Left renal cortex interstitium (tissue), 4 donors: ENCODE measurements around the gene PLXNB2. TPM values are rescaled to one million over a fixed set of nuclear protein-coding genes. Genes with fewer than 3 reads are reported as not detected.

Source experiments
- DNase-seq, 4 donors: peaks; one replicate each; pipeline ENCODE4 v3.0.0-alpha.2; 2013; ENCODE audit warnings: low read depth in 4 of 4, low spot score in 2 of 4, missing footprints in 1 of 4
- polyA plus RNA-seq, 4 donors: library from polyadenylated mRNA; unstranded; fragments of 120-200 nt; gene quantifications; one replicate each; pipeline ENCODE4 v1.2.1, GENCODE V29; 2013; ENCODE audit not compliant: insufficient read length in 4 of 4

PLXNB2 gene
- polyA plus RNA-seq, 4 donors = 206 to 275 (median 234) TPM

GRCh38 chr22:50256258-50256862 is 51.1 kb downstream of the PLXNB2 start:
- no peak for DNase-seq

DNA sequence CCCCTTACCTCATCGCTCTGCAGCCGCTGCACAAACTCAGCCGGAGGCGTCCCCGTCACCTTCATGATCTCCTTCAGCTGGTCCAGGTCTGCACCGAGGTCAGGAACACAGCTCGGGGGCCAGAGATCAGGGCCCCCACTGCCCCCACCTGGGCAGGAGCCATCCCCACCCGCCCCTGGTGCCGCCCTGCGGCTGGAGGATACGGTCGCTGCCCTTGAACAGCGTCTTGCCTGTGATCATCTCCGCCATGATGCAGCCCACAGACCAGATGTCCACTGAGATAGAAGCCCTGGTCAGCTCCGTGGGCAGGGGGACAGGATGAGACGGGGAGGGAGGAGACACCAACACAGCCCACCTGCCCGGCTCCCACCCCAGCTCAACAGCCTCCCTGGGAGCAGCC is 51.8 kb downstream of the PLXNB2 start:
- DNase-seq = no peak

DNA sequence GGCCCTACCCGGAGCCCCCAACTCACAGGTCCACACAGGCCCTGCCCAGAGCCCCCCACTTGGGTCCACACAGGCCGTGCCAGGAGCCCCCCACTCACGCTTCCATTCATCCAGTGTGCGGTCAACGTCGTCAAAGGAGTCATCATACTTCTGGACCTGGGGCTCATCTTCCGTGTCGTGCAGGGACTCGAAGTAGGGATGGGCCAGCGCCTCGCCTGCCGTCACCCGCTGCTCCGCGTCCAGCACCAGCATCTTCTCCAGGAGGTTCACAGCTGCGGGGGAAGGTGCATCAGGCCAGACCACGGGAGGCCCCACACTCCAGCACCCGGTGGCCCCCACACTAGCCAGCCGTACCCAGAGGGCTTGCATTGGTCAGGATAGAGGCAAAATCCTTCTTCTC is 52.3 kb downstream of the PLXNB2 start:
- no peak for DNase-seq

- DNase-seq = no peak
Observed at GRCh38 chr22:50253941-50254340, 53.5 kb downstream of the PLXNB2 start.

DNA sequence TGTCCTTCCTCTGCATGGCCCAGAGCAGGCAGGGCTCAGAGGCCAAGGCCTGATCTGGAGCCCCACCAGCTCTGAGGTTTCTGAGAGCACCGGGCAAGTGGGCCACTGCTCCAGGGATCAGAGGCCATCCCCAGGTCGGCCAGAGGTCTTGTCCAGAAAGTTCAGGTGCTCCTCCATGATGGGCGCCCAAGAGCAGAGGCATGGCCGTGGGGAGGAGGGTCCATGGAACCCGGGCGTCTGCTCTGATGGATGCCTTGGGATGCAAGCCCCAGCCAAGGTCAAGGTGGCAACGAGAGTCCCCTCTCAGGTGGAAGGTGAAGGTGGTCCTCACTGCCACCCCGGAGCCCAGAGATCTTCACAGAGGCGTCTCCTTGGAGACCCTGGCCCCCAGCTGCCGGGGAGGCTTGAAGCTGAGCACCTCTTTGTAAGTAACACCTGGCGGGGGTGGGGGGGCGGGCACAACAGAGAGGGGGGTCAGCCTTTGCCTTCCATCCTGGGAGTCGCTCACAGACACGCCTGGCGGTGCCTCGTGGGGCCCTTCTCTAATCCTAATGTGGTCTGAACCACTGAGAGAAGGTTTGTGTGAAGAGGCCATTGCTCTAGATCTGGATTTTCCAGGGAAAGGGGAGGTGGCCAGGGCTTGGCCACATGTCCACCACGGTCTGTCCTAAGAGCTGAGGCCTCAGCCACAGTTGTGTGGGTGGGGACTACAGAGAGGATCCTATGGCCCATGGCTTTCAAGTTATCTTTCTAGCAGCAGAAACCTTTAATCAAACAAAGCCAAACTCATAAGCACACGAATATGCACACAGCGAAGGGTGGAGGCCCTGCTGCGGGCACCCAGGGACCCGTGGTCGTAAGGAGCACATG is 54.2 kb downstream of the PLXNB2 start:
- no peak for DNase-seq

DNA sequence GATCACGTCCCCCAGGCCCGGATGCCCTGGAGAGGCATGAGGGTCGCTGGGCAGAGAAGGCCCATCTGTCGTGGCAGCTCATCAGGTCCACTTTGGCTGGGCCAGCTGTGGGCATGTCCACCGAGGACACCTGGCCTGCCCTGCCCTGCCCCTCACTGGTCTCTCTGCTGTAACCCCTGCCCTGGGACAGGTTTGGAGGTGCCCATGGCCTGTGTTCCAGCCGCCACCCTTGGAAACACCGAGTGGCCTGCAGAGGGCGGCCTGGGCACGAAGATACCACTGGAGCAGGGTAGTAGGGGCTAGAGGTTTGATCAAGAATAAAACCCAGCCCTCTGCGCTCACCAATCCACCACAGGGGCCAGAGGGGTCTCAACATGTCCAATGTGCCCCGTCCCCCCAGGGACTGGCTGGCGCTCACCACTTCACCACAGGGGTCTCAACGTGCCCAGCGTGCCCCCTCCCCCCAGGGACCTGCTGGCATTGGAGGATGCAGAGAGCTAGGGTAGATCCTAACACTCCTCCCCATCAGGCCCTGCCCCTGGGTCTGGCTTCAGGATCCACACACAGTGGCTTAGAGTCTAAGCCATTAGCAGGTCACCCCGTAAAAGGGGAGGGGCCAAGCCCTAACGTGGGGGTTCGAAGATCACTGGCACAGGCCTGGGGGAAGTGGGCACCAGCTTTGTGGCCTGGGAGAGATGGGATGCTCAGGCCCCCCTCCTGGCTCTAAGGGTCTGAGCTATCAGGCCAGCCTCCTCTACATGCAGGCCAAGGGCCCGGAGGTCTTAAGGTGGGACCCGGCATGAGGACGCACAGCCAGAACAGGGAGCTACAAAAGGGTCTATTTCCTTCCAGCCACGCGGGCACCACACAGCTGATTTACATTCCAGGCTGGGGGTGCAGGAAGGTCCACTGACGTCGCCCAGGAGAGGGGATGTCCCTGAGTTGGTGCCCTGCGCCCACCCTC is 55.1 kb downstream of the PLXNB2 start:
- no peak for DNase-seq

GRCh38 chr22:50251477-50252081 is 55.9 kb downstream of the PLXNB2 start:
- DNase-seq = no peak

DNA sequence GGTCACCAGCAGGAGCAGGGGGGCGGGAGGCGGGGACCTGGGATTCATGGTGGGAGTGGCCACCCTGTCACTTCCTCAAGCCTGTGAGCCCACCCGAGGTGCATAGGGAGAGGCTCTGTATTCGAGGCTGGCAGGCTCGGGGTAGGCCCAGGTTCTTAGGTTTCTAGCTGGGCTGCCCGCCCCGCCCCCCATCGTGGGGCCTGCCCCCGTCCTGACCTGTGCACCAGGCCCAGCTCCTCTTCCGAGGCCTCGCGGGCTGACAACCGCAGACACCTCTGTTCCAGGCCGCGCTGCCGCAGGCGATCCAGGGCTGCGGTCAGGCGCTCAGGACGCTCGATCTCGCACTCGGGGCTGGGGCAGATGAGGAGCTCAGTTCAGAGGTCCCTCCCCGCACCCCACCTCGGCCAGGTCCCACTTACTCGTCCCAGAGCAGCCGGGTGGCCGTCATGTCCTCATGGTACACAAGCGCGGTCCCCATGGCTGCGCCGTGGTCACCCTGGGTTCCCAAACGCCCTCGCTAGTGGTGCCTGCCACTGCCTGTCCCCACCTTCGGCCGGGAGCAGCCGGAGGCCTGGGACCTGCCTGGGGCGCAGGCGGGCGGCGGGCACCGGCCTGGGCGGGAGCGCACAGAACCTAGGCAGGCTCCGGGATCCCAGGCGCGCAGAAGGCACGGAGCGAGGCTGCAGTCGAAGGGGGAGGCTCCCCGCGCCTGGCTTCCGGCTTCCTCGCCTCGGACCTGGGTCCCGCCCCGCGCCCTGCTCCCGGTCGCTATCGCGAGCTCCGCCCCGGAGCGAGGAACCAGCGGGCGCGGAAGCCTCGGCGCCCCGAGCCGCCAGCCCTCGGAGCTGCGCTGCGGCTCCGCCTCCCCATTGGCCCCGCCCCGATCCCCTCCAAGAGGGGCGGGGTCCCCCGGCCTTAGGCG is 56.6 kb downstream of the PLXNB2 start, which contains the start of gene HDAC10:
TSS of gene HDAC10 (minus strand) at position 711 of the 922 bp plus-strand sequence. CDS start at position 478, 233 bp downstream.
- DNase-seq = peak in 1 of 4 donors; percentile 62

DNA sequence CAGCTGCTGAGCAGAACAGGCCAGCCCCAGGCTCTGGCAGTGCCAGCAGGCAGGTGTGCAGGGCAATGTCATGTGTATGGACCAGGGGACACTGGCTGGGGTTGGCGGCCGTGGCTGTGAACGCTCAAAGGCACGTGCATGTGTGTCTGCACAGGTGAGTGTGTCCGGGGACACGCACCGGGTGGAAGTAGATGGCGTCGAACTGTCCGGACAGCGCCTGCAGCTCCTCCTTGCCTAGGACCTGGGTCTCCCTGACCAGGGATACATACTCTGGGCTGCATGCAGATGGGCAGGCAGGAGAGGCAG is 57.2 kb downstream of the PLXNB2 start:
- DNase-seq = no peak

- DNase-seq = no peak
Observed at GRCh38 chr22:50249341-50250248, 57.9 kb downstream of the PLXNB2 start.

DNA sequence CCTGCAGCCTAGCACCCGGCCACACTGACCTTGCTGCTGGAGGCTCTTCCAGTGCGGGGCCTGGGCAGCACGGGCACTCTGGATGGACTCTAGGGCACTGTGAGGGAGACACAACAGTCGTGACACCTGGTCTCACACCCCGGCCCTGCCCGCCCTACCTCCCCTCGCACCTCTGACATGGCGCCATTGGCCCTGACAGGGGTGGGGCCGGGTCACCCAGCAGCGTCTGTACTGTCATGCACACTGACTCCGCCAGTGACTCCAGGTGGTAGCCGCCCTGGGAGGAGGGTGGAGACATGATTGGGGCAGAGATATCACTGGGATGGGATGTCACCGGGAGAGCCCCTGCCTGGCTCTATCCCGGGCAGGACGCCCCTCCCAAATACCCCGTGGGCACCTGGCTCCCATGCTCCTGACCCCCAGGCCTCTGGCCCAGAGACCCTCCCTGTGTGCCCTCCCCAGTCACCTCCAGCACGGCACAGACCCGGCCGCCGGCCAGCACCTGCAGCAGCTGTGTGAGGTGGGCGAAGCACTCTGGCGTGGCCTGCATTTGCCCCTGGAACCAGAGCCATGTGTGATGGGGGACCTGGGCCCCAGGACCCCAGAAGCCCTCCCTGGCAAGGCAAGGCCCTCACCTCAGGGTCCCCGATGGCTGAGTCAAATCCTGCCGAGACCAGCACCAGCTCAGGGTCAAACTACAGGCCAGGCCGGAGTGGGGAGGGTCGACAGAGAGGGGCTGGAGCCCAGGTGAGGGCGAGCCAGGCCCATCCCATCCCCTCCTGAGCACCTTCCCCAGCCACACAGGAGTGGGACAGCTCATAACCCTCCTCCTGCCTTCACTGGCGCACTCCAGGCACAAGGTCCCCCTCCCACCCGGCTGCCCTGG is 59.0 kb downstream of the PLXNB2 start:
- no peak for DNase-seq

DNA sequence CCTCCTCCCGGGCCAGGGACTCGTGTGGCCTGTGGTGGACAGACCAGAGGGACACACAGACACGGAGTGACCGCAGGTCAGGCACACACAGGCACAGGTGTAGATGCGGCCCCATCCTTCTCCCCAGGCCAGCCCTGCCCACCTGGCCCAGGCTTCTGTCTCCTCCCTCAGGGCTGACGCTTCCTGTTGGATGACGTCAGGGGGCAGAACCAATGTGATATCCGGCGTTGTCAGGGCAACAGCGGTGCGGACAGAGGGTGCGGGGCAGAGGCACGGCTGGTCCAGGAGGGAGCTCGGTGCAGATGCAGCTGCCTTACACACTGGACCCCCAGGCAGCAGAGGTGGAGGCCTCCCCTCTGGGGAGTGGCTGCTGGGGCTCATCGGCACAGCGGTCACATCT is 59.7 kb downstream of the PLXNB2 start:
- no peak for DNase-seq

DNA sequence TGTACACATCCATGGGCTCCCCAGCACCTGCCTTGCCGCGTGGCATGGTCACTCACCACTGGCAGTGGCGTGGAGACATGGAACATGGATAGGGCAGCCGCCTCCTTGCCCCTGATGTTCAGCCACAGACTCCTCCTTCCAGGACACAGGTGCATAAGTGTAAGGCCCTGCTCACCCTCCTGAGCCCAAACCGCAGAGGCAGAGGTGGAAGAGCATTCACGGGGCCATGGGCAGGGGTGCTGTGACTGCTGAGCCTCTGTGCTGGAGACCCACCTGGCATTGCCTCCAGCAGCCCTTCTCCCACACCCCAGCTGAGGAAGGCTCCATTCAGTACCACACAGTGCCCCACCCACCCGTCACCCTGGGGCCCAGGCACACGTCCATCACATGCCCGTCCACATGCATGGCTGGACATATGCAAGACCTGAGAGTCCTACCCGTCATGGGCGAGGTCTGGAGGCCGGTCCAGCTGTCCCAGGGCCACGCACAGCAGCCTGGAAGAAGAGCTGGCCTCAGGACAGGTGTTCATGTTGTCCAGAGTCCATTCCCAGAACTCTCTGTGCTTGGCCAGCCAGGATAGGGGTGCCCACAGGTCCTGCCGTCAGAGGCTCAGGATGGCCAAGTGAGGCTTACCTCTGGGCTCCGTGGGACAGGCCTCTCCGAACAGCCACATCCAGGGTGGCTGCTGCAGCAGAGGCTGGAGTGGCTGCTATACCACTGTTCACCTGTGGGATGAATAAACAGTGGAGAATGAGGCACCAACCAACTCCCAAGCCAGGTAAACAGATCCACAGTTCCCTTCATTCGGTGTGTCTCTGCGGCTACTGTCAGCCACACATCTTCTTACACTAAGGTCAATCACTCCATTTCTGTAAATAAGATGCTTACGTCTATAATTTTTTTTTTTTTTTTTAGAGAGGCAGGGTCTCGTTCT is 60.9 kb downstream of the PLXNB2 start:
- no peak for DNase-seq

GRCh38 chr22:50245214-50246072 is 62.0 kb downstream of the PLXNB2 start:
- no peak for DNase-seq

- DNase-seq = peak; percentile 63 to 90 (median 85)
Observed at GRCh38 chr22:50244420-50245213, 62.8 kb downstream of the PLXNB2 start, which contains the start of gene TUBGCP6. TSS of gene TUBGCP6 (minus strand) at chr22:50245023. CDS start at chr22:50244459, 564 bp downstream.
